Neuronal stem cell (in vitro differentiated cells): Measurements from ENCODE around the gene DNM1.

Experiments used
- DNase-seq: peaks from one replicate; pipeline ENCODE4 v3.0.0-alpha.2; 2013; ENCODE audit warnings: low spot score
- H2AFZ ChIP-seq: one replicate; pipeline ENCODE4 v1.6.1; 2013; ENCODE audit warnings: mild to moderate bottlenecking, low read length, inconsistent platforms
- H2AK5ac ChIP-seq: 2 replicates; pipeline ENCODE4 v1.6.1; 2013; ENCODE audit warnings: low read depth, mild to moderate bottlenecking, inconsistent platforms, low read length, moderate library complexity, mixed read lengths
- H2BK120ac ChIP-seq: 2 replicates; pipeline ENCODE4 v1.6.1; 2013; ENCODE audit warnings: low read depth, mild to moderate bottlenecking, inconsistent platforms, low read length, moderate library complexity, mixed read lengths
- H2BK12ac ChIP-seq: one replicate; pipeline ENCODE4 v1.6.1; 2013; ENCODE audit warnings: low read length, inconsistent platforms
- H2BK15ac ChIP-seq: 2 replicates; pipeline ENCODE4 v1.6.1; 2013; ENCODE audit warnings: mild to moderate bottlenecking, low read length, inconsistent platforms, mixed read lengths
- H2BK5ac ChIP-seq: one replicate; pipeline ENCODE4 v1.6.1; 2013; ENCODE audit warnings: inconsistent platforms, mild to moderate bottlenecking, low read length, moderate library complexity
- H3K14ac ChIP-seq: one replicate; pipeline ENCODE4 v1.6.1; 2013; ENCODE audit warnings: low read length, inconsistent platforms
- H3K18ac ChIP-seq: 2 replicates; pipeline ENCODE4 v1.6.1; 2013; ENCODE audit warnings: low read length, inconsistent platforms
- H3K23ac ChIP-seq: 2 replicates; pipeline ENCODE4 v1.6.1; 2013; ENCODE audit warnings: low read depth, mild to moderate bottlenecking, mixed read lengths, low read length, inconsistent platforms; ENCODE audit not compliant: poor library complexity
- H3K27ac ChIP-seq: replicated peaks from 3 replicates; pipeline ENCODE4 v1.5.1; 2013; ENCODE audit warnings: low read length, inconsistent platforms
- H3K27me3 ChIP-seq, 3 experiments: 2 replicates each; pipeline ENCODE4 v1.6.1; 2013; ENCODE audit warnings: low read length in 3 of 3, mild to moderate bottlenecking in 2 of 3, inconsistent platforms in 1 of 3, low read depth in 1 of 3, mixed read lengths in 1 of 3, moderate library complexity in 1 of 3; ENCODE audit not compliant: control insufficient read depth in 3 of 3, insufficient read depth in 3 of 3
- H3K36me3 ChIP-seq, 2 donors: replicated peaks in 1 of 2; 2 replicates each; pipeline ENCODE4 v1.6.1; 2013; ENCODE audit warnings: low read length in 2 of 2; ENCODE audit not compliant: control insufficient read depth in 2 of 2, insufficient read depth in 2 of 2
- H3K4ac ChIP-seq: 2 replicates; pipeline ENCODE4 v1.6.1; 2013; ENCODE audit warnings: inconsistent platforms, mild to moderate bottlenecking, low read length, moderate library complexity
- H3K4me1 ChIP-seq, 2 donors: 1 replicate in 1 of 2; 2 replicates in 1 of 2; pipeline ENCODE4 v1.6.1; 2013; ENCODE audit warnings: low read length in 2 of 2, low read depth in 1 of 2; ENCODE audit not compliant: control insufficient read depth in 2 of 2, insufficient read depth in 1 of 2
- H3K4me2 ChIP-seq: one replicate; pipeline ENCODE4 v1.6.1; 2013; ENCODE audit warnings: mild to moderate bottlenecking, low read length, inconsistent platforms; ENCODE audit not compliant: insufficient read depth, poor library complexity, severe bottlenecking
- H3K4me3 ChIP-seq, 2 donors: 2 replicates each; pipeline ENCODE4 v1.5.1; 2013; ENCODE audit warnings: low read length in 2 of 2, mild to moderate bottlenecking in 2 of 2, inconsistent platforms in 1 of 2, moderate library complexity in 1 of 2
- H3K79me1 ChIP-seq: one replicate; pipeline ENCODE4 v1.6.1; 2013; ENCODE audit warnings: low read depth, mild to moderate bottlenecking, inconsistent platforms, low read length, moderate library complexity
- H3K9ac ChIP-seq: one replicate; pipeline ENCODE4 v1.6.1; 2013; ENCODE audit warnings: mild to moderate bottlenecking, low read depth, low read length, inconsistent platforms; ENCODE audit not compliant: poor library complexity
- H3K9me3 ChIP-seq, 2 donors: replicated peaks in 1 of 2; 2 replicates each; pipeline versions ENCODE3 to v1.6.1; 2013; ENCODE audit warnings: low read length in 2 of 2, mild to moderate bottlenecking in 2 of 2, inconsistent platforms in 1 of 2, low read depth in 1 of 2, mixed read lengths in 1 of 2, moderate library complexity in 1 of 2; ENCODE audit not compliant: control insufficient read depth in 2 of 2, insufficient read depth in 1 of 2
- H4K8ac ChIP-seq: one replicate; pipeline ENCODE4 v1.6.1; 2013; ENCODE audit warnings: low read depth, mild to moderate bottlenecking, inconsistent platforms, low read length, moderate library complexity
- H4K91ac ChIP-seq: one replicate; pipeline ENCODE4 v1.6.1; 2013; ENCODE audit warnings: low read length, low read depth, mild to moderate bottlenecking, inconsistent platforms; ENCODE audit not compliant: poor library complexity
- WGBS, 2 donors: extraction: QIAGEN DNeasy Blood & Tissue Kit; methylation state at CpG; one replicate each; pipeline ENCODE4 v1.1.7; 2013; ENCODE audit warnings: missing lambda C conversion rate in 2 of 2, mixed read lengths in 1 of 2; ENCODE audit not compliant: insufficient read length in 2 of 2, insufficient replicate concordance in 1 of 2; ENCODE audit errors: extremely low coverage in 2 of 2; 5-methylcytosine and 5-hydroxymethylcytosine counted together

Gene DNM1

GRCh38 chr9:128188209-128188608, 15.0 kb upstream of the DNM1 start:
- Histone ChIP-seq H3K9me3 (no peaks in the 10 kb centered on the region), H3K4ac (no peak overlapping the region), H3K4me2 (no peak overlapping the region), H3K14ac (no peak overlapping the region), H2AFZ (no peak overlapping the region), H2BK15ac (no peak overlapping the region), H2AK5ac (no peak overlapping the region), H4K91ac (no peak overlapping the region), H4K8ac (no peak overlapping the region), H2BK5ac (no peak overlapping the region), H2BK120ac (no peak overlapping the region), H3K4me1 (peaks cover 4 to 5% of the 10 kb centered on the region in 2 donors), H3K4me3 (no peak overlapping the region), H3K27ac (no peak overlapping the region), H3K9ac (no peak overlapping the region), H3K18ac (no peak overlapping the region), H3K79me1 (peaks cover 10% of the 10 kb centered on the region), H2BK12ac (no peak overlapping the region), H3K36me3 (peaks cover 31 to 68% of the 10 kb centered on the region in 2 donors), H3K27me3 (no peaks in the 10 kb centered on the region), H3K23ac (no peak overlapping the region)
- no peak for DNase-seq
- no CpG with 5 or more reads among the region's 1 CpG for WGBS, 2 donors

DNA sequence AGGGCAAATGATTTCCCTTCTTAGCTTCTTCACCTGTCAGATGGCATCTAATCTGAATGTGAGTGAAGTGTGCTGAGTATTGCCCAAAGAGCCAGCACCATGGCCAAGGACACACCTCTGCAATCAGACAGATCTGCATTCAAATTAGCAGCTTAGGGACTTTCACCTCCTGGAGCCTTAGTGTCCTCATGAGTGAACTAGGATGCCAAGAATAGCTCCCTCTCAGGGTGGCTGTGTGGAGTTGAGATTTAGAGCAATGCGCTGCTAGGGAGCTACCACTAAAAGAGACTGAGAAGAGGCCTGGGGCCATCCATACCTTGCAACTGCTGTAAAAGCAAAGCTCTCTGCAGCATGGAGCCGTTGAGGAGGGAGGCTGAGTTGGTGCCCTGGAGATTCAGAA, 13.2 kb upstream of the DNM1 start:
- DNase-seq, result no peak
- H4K91ac ChIP-seq, result no peak overlapping the region
- no peak overlapping the region for H4K8ac ChIP-seq
- H3K4ac ChIP-seq, result no peak overlapping the region
- H2AFZ ChIP-seq, result no peak overlapping the region
- peak overlapping the region; percentile 96 for H2BK5ac ChIP-seq
- no peak overlapping the region for H3K14ac ChIP-seq
- H2AK5ac ChIP-seq, result no peak overlapping the region
- H3K4me2 ChIP-seq, result no peak overlapping the region
- no peak overlapping the region for H3K18ac ChIP-seq
- no peaks in the 10 kb centered on the region for H3K9me3 ChIP-seq
- peaks cover 10% of the 10 kb centered on the region for H3K79me1 ChIP-seq
- no peak overlapping the region for H2BK12ac ChIP-seq
- no peak overlapping the region for H2BK15ac ChIP-seq
- H3K27me3 ChIP-seq, result no peaks in the 10 kb centered on the region
- no peak overlapping the region for H2BK120ac ChIP-seq
- H3K9ac ChIP-seq, result no peak overlapping the region
- peaks cover 4 to 5% of the 10 kb centered on the region in 2 donors for H3K4me1 ChIP-seq
- H3K4me3 ChIP-seq, result peak overlapping the region in 1 of 2 donors; percentile 99
- no CpG with 5 or more reads among the region's 2 CpGs for WGBS, 2 donors
- no peak overlapping the region for H3K27ac ChIP-seq
- no peak overlapping the region for H3K23ac ChIP-seq
- H3K36me3 ChIP-seq, result peaks cover 28 to 52% of the 10 kb centered on the region in 2 donors

GRCh38 chr9:128190516-128191405, 12.4 kb upstream of the DNM1 start:
- WGBS, 2 donors, result no CpG with 5 or more reads among the region's 32 CpGs
- H3K27me3 ChIP-seq, result no peaks in the 10 kb centered on the region
- H2BK120ac ChIP-seq, result peak overlapping the region; percentile 89
- peak overlapping the region; percentile 92 for H2BK15ac ChIP-seq
- H3K79me1 ChIP-seq, result peaks cover 9% of the 10 kb centered on the region
- H2BK12ac ChIP-seq, result no peak overlapping the region
- peak overlapping the region; percentile 98 for H3K23ac ChIP-seq
- peak overlapping the region; percentile 99 for H3K14ac ChIP-seq
- H4K91ac ChIP-seq, result no peak overlapping the region
- DNase-seq, result no peak
- H2AFZ ChIP-seq, result peak overlapping the region; percentile 100
- H3K9ac ChIP-seq, result peak overlapping the region; percentile 95
- H2AK5ac ChIP-seq, result peak overlapping the region; percentile 89
- H3K4me3 ChIP-seq, result peak overlapping the region; percentile 91 to 99
- H3K4me1 ChIP-seq, result peaks cover 4 to 5% of the 10 kb centered on the region in 2 donors
- no peaks in the 10 kb centered on the region for H3K9me3 ChIP-seq
- H3K18ac ChIP-seq, result peak overlapping the region; percentile 98
- H3K36me3 ChIP-seq, result peaks cover 22 to 44% of the 10 kb centered on the region in 2 donors
- peak overlapping the region; percentile 95 for H4K8ac ChIP-seq
- peak overlapping the region; percentile 66 for H3K4ac ChIP-seq
- H3K4me2 ChIP-seq, result peak overlapping the region; percentile 80
- H2BK5ac ChIP-seq, result peak overlapping the region; percentile 96
- no peak overlapping the region for H3K27ac ChIP-seq

- H3K14ac ChIP-seq, result peak within 1 kb of the TSS; percentile 99
- no CpG with 5 or more reads among the region's 71 CpGs for WGBS, 2 donors
- peak within 1 kb of the TSS; percentile 89 for H2BK120ac ChIP-seq
- H4K91ac ChIP-seq, result no peak within 1 kb of the TSS
- H2BK5ac ChIP-seq, result peak within 1 kb of the TSS; percentile 96
- H3K4ac ChIP-seq, result peak within 1 kb of the TSS; percentile 66
- H2BK12ac ChIP-seq, result peak within 1 kb of the TSS; percentile 73
- no peaks in the 10 kb centered on the region for H3K27me3 ChIP-seq
- peak within 1 kb of the TSS; percentile 92 for H2BK15ac ChIP-seq
- H2AFZ ChIP-seq, result peak within 1 kb of the TSS; percentile 100
- H3K9ac ChIP-seq, result peak within 1 kb of the TSS; percentile 96
- no peak within 1 kb of the TSS for H3K27ac ChIP-seq
- H3K79me1 ChIP-seq, result peaks cover 9% of the 10 kb centered on the region
- H3K36me3 ChIP-seq, result peaks cover 15 to 36% of the 10 kb centered on the region in 2 donors
- peak within 1 kb of the TSS; percentile 99 for H3K18ac ChIP-seq
- peak within 1 kb of the TSS; percentile 89 for H2AK5ac ChIP-seq
- H3K4me2 ChIP-seq, result peak within 1 kb of the TSS; percentile 80
- H3K9me3 ChIP-seq, result no peaks in the 10 kb centered on the region
- H3K4me3 ChIP-seq, result peak within 1 kb of the TSS; percentile 91 to 99
- DNase-seq, result peak; percentile 79
- H3K4me1 ChIP-seq, result peaks cover 4 to 5% of the 10 kb centered on the region in 2 donors
- peak within 1 kb of the TSS; percentile 95 for H4K8ac ChIP-seq
- peak within 1 kb of the TSS; percentile 98 for H3K23ac ChIP-seq
These were observed 11.7 kb upstream of the DNM1 start, which contains the start of gene CIZ1 for GRCh38 chr9:128191406-128192046. TSS of gene CIZ1 (minus strand) at chr9:128191572. CDS start at chr9:128190857, 715 bp downstream.
